NCI-H2171 treated with DMSO at 0.1 percent for 48 hours (cell line): ENCODE data around the gene MTF2.
"Not testable (repeated sequence)": the region's sequence is repeated elsewhere in the genome, so short reads cannot be mapped to it uniquely, and the experiment has no call there.

ENCODE experiments used
- DNase-seq: peaks from one replicate; lab custom pipeline; 2025; lab: John Stamatoyannopoulos, UW

Gene MTF2

DNA sequence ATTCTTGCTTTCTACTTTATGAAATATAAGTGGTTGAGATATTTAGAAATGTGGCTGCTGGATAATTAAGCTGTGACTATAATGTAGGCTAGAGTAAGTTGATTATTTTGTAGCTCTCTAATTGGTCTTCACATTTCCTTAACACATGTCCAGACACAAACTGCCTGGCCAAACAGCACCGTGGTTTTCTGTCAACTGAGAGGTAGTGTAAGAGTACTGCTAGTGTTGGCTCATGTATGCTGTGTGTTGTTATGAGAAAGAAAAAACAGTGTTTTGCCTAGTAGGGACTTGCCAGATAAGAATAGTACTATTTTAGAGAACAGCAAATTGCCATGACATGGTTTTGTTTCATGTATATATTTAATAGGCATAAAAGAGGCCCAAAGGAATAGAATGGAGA, 64.1 kb downstream of the MTF2 start:
- DNase-seq = no peak

DNA sequence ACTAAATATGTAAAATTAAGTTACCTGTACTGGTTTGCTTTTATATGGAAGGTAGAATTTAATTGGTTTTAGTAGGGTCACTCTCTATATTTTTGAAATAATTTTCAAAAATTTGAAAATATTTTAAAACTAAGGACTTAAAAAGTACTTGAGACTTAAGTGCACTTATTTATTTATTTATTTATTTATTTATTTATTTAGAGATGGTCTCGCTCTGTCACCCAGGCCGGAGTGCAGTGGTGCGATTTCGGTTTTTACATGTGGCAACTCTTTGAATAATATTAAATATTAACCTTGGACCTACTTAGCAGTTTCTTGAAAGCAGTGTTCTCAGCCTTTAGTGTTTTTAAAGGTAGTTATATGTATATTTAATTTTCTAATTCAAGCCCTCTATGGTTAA, 64.7 kb downstream of the MTF2 start:
- no peak for DNase-seq

DNA sequence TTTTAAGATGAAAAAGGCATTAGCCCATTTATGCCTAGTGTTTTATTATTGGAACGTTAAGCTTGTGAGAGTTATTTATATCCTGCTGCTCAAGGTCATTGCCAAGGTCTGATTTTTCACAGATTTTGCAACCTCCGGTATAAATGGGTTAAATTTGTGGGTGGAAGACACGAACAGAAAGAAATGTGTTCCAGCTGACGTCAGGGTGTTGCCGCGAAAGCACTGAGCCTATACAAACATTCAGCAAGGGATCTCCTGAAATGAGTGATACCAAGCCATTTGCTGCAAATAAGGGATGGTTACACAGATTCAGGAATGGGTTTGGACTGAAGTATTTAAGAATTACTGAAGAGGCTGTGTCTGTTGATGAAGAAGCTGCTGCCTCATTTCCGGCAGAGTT, 68.9 kb downstream of the MTF2 start:
- DNase-seq = no peak

DNA sequence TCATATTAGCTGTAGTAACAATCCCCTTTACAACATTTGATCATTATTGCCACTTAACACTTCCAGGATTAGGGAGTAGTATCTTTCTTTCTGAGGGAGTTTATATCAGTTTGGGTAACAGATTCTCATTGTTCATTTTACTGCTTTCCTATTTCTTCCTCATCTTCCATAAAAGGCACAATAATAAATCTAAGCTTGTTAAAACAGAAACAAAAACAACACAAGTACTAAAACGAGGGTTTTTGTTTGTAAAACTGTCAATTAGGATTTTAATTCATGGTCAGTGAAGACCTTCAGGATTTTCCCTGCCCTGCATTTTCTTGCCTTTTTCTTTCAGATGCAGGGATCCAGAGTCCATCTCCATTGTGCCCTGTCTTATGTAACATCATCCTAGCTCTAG, 71.6 kb downstream of the MTF2 start:
- DNase-seq = no peak

DNA sequence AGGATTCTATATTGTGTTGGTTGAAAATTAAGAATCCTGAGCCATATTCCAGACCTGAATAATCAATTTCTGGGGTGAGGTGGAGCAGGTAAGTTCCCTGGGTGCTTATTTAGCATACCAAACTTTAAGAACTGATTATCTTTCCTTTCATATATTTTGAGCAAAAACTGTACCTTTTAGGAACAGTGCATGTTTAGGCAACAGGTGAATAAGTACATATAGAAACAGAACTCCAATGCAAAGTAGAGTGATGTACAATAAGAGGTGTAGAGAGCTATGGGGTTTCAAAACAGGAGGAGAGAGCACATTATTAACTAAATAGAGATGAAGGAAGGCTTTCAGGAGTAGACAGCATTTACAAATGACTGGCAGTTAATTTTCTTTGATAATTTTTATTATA, 72.4 kb downstream of the MTF2 start:
- DNase-seq = no peak

DNA sequence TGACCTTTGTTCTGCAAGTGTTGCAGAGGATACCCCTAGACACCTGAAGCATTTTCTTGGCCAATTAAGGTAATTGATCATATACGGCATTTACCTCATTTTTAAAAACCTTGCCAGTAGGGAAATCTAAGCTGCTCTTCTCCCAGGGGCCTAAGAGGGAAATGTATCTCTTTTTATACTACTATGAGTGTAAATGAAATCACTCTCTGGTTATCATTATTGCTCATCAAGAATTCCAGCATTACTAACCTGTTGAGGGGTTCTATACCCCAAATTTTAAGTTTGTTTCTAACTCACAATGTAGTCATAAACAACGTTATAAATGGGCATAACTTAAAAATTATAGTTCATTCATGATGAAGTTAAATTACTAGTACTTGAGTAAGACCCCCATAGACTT, 73.8 kb downstream of the MTF2 start:
- no peak for DNase-seq

DNA sequence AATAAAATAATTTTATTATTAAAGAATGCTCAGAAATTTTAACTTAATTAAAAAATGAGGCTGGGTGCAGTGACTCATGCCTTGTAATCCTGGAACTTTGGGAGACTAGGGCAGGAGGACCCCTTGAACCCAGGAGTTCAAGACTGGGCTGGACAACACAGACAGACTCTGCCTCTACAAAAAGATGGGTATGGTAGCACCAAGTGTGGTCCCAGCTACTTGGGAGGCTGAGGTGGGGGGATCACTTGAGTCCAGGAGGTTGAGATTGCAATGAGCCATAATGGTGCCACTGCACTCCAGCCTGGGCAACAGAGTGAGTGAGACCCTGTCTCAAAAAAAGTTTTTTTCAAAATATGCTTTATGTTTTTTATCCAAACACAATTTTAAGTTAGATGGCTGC, 75.8 kb downstream of the MTF2 start:
- DNase-seq = no peak

DNA sequence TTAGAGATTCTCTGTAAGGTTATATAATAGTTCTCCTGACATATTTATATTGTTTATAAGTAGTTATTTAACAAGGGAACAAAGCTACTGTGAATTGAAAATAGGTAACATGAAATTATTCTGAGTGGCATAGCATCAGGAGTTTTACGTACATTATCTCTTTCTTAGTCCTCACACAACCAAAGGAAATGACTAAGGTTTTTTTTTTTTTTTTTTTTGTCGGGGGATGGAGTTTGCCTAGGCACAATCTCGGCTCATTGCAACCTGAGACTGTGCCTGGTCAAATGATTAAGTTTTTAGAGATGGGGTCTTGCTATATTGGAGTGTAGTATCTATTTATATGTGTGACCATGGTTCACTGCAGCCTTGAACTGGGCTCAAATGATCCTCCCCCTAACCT, 76.3 kb downstream of the MTF2 start:
- no peak for DNase-seq

DNA sequence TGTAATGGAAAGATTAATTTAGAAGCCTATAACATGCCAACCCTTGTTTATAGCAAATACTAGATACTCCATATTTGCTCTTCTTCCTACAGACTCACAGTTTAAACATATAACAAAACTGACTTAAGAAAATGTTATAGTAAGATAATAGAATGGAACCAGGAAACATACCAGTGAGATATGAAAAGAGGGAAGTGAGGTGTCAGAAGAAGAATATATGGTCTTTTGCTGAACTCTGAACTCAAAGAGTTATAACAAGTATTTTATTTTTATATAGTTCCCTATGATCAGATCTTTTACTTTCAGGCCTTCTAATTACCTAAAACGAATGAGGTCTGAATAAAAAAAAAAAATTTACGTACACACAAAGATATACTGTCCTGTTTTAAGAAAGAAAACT, 80.3 kb downstream of the MTF2 start:
- no peak for DNase-seq

DNA sequence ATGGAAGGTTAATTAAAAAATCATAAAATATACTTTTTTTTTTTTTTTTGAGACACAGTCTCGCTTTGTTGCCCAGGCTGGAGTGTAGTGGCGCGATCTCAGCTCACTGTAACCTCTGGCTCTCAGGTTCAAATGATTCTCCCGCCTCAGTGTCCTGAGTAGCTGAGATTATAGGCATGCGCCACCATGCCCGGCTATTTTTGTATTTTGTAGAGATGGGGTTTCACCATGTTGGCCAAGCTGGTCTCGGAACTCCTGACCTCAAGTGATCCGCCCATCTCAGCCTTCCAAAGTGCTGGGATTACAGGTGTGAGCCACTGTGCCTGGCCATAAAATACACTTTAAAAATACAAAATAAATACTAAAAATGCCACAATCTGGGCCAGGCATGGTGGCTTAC, 84.2 kb downstream of the MTF2 start:
- DNase-seq = not testable (repeated sequence)

DNA sequence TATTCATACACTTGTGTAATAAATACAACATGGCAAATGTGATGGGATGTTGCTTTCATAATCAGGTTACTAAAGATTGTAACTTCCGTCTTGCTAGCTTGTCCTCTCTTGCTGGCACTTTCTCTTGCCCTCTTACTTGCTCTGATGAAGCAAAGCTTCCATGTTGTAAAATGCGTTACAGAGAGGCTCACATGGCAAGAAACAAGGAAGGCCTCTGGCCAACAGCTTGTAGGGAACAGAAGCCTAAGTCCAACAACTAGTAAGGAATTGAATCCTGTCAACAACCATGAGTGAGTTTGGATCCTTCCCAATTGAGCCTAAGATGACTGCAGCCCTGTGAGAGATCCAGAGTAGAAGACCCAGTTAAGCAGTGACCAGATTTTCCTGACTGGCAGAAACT, 85.7 kb downstream of the MTF2 start:
- DNase-seq = no peak

DNA sequence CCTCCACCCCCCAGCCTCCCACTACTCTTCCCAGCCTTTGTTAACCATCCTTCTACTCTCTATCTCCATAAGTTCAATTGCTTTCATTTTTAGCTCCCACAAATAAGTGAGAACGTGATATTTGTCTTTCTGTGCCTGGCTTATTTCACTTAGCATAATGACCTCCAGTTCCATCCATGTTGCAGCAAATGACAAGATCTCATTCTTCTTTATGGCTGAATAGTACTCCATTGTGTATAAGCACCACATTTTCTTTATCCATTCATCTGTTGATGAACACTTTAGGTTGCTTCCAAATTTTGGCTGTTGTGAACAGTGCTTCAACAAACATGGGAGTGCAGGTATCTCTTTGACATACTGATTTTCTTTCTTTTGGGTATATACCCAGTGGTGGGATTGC, 86.8 kb downstream of the MTF2 start:
- not testable (repeated sequence) for DNase-seq

DNA sequence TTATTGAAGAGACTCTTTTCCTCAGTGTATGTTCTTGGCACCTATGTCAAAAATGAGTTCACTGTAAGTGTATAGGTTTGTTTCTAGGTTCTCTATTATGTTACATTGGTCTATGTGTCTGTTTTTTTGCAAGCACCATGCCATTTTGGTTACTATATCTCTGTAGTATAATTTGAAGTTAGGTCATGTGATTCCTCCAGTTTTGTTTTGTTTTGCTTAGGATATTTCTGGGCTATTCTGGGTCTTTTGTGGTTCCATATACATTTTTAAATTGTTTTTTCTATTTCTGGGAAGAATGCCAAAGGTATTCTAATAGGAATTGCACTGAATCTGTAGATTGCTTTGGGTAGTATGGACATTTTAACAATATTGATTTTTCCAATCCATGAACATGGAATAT, 87.9 kb downstream of the MTF2 start:
- DNase-seq = no peak

DNA sequence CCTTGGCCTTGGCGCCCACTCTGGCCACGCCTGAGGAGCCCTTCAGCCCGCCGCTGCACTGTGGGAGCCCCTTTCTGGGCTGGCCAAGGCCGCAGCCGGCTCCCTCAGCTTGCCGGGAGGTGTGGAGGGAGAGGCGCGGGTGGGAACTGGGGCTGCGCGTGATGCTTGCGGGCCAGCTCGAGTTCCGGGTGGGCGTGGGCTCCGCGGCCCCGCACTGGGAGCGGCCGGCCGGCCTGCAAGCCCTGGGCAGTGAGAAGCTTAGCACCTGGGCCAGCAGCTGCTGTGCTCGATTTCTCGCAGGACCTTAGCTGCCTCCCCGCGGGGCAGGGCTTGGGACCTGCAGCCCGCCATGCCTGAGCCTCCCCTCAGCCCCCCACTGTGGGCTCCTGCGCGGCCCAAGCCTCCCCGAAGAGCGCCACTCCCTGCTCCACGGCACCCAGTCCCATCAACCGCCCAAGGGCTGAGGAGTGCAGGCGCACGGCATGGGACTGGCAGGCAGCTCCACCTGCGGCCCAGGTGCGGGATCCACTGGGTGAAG, 91.1 kb downstream of the MTF2 start:
- not testable (repeated sequence) for DNase-seq

DNA sequence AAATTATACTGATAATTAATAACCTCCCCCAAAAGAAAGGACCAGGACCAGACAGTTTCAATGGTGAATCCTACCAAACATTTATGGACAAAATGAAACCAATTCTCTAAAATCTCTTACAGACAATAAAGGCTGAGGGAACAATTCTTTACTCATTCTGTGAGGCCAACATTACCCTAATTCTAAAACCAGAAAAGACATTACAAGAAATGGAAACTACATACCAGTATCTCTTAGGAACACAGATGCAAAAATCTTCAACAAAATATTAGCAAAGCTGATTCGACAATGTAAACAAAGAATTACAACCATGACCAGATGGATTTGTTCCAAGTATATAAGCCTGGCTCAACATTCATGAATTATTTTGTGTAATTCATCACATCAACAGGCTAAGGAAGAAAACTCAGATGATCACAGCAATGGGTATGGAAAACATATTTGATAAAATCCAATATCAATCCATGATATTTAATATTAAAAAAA, 92.5 kb downstream of the MTF2 start:
- no peak for DNase-seq

DNA sequence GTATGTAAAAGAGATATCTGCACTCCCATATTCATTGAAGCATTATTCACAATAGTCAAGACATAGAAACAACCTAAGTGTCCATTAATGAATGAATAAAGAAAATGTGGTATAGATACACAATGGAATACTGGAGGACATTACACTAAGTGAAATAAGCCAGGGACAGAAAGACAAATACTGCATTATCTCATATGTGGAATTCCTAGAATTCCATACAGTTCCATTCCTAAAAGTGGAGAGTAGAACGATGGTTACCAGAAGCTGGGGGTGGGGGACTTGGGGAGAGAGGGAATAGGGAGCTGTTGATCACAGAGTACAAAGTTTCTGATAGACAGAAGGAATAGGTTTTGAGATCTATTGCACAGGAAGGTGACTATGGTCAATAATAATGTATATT, 93.7 kb downstream of the MTF2 start:
- DNase-seq = no peak

DNA sequence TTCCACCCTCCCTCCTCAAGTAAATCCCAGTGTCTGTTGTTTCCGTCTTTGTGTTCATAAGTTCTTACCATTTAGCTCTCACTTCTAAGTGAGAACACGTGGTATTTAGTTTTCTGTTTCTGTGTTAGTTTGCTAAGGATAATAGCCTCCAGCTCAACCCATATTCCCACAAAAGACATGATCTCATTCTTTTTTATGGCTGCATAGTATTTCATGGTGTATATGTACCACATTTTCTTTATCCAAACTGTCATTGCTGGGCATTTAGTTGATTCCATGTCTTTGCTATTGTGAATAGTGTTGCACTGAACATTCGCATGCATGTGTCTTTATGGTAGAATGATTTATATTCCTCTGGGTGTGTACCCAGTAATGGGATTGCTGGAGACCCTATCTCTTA, 95.6 kb downstream of the MTF2 start:
- DNase-seq = not testable (repeated sequence)

DNA sequence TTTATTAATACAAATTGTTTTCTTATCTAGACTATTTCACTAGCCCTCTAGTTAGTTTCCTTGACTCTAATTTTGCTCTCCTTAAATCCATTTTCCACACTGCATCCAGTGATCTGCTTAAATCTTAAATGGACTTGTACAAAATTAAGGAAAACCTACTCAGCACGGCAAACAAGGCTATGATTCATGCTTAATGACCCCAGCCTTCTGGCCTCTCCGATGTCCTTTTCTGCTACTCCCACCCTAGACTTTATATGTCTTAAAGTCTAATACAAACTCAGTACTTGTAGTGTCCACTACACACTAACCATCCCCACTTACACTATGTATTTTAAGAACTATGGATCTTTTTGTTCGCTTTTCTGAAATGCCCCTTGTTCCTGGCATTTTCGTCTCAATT, 98.9 kb downstream of the MTF2 start:
- DNase-seq = no peak

DNA sequence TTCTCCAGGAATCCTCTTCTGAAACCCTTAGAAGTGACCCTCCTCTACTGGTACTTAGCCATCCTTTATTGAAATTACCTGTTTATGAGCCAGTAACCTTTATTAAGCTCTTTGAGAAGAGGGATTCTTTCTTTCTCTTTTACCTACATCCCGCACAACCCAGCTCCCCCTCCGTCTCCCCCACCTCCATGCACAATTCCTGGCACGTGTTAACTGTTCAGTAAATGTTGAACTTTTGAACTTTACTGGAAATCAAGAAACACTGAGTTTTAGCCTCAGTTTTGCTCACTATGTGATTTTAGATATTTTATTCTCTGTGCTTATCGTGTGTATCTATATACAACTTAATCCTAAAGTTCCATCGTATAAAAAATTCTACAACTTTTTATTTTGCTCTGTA, 99.3 kb downstream of the MTF2 start:
- DNase-seq = no peak

DNA sequence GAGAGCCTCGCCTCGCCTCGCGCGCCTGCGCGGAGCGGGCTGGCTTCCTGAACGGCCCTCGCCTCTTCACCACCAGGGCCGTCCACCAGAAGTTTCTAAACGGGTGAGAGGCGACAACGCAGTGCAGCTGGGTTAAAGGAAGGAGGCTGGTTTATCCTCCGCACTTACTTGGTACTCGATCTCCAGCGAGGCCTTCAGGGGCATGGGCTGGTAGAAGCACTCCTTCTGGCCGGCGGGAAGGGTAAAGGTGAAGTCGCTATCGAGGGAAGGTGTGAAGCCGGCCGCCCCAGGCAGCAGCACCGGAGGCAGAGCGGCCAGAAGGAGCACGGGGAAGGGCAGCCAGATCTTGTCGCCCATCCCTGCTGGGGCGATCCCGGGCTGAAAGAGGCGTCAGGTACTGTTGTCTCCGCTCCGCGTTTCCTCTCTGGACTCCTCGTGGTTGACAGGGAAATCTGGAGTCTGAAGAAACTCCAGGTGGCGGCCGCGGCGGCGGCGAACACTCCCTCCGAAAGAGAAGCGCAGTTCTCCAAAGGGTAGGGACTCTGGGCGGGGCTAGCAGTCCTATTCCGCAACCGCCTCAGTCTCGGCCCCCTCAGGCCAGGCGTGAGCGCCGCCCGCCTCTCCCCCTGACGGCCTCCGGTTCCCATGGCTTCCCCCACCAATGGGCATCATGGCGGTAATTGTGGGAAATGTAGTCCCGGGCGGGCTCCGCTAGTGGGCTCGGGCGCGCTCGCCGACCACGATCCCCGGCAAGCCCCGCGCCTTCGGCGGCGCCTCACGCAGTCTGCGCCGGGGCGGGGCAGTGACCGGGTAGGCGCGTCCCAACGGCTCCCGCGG, 101.0 kb downstream of the MTF2 start, which contains the start of gene TMED5:
TSS of gene TMED5 (minus strand) at position 528 of the 837 bp plus-strand sequence. CDS start at position 357, 171 bp downstream.
- DNase-seq = peak; percentile 90

DNA sequence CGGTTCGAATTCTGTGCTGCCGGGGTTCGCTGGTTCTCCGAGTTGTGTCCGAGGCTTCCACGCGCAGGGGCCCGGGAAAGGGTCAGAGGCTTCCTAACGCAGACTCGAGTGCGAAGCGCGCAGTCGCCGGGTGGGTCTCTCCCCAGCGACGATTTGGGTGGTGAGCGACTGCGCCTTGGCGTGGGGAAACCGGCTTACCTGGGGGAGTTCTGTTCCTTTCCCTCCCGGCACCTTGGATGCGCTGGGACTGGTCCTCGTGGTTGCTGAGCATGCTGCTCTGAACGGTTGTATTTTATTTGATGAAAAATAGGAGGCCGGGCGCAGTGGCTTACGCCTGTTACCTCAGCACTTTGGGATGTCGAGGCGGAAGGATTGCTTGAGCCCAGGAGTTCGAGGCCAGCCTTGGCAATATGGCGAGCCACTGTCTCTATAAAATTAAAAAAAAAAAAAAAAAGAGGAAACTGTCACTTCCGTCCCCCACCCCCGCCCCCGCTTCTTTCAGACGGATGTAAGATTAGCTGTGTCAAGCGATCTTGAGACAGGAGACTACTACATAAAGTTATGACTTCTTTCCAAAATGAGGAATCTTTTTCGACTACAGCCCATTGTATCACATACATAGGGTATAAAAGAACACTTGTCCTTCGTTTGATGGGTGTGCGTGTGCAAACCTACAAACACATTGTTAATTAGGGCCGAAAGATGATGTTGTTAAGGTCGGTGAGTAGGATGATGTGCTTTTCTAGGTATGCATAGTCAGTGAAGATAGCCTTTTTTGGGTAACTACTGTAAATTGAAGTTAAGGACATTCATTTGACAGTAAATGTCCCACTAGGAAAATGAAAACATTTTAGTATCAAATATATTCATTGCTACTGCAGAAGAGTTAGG, 101.9 kb downstream of the MTF2 start, which contains the start of gene CCDC18:
TSS of gene CCDC18 (plus strand) at position 2 of the 891 bp plus-strand sequence. CDS start 2,638 bp downstream, outside the sequence.
- peak; percentile 45 for DNase-seq

DNA sequence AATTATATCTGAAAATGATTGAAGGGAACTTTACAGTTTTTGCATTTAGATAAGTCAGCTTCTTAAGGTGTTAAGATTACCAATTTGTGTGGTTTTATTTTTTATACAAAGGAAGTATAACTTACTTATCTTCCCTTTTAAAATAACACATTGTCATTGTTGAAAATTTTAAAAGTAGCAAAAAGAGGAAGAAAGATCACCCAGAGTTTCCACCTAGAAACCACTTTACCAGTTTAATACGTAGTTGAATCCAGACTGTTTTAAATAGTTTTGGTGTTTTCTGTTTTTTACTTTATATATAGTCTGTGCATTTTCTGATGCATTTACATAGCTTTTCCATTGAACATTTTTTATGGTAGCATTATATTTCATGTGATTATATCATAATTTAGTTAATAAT, 107.6 kb downstream of the MTF2 start:
- DNase-seq = no peak
